GF-D8 (cell line): Measurements from ENCODE around the gene KRT31.
"Not testable (repeated sequence)": the region's sequence is repeated elsewhere in the genome, so short reads cannot be mapped to it uniquely, and the experiment has no call there.

Source experiments
- DNase-seq: peaks from one replicate; lab custom pipeline; 2025; lab: John Stamatoyannopoulos, UW

KRT31 gene

DNA sequence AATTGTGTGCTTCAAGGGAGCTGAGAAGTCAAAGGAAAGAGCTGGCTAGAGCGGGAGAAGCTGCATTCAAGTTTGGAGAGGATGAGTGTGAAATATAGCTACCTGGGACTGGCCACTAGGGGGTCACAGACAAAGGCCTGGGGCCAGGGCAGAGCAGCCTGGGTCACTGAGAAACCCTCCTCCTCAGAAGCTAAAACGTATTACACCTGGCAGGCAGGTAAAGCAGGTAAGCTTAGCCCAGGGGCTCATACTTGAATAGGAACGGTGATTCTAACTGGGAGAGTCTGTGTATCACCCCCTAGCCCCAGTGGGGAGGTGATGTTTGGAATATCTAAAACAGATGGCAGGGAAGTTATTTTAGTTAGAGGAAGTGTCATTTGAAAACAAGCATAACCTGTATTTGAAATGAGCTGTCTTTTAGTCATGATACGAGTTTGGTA lies 20.2 kb upstream of the KRT31 start:
- DNase-seq = no peak

DNA sequence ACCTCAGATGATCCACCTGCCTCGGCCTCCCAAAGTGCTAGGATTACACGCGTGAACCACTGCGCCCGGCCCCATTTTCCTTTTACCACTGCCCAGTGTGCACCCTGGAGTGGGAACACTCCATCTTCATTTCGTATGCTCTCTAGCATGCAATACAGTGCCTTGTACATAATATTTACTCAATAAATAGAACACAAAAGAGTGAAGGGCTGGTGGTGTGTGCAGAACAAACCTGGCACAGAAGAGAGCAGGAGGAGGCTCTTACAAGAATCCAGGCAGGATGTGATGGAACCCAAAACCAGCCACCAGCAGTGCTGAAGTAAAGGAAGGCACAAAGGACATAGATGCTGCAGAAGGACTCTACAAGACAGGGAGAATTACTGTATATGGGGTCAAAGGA lies 19.7 kb upstream of the KRT31 start:
- no peak for DNase-seq

DNA sequence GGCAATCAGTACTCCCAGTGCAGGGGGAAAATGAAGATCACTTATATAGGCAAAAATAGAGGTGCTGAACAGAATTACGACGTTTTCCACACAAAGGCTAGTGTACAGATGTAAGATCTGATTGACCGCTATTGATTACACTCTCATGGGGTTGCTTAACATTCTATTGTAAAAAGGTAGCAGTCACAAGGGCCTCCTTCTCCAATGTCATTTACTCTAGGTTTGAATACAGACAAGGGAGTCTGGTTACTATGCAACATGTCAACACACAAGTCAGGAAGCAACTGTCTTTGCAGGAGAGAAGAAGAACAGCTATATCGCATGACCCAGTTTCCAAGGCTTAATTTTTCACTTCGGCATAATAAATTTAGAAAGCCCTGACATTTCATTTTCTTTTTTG lies 19.1 kb upstream of the KRT31 start:
- DNase-seq = no peak

DNA sequence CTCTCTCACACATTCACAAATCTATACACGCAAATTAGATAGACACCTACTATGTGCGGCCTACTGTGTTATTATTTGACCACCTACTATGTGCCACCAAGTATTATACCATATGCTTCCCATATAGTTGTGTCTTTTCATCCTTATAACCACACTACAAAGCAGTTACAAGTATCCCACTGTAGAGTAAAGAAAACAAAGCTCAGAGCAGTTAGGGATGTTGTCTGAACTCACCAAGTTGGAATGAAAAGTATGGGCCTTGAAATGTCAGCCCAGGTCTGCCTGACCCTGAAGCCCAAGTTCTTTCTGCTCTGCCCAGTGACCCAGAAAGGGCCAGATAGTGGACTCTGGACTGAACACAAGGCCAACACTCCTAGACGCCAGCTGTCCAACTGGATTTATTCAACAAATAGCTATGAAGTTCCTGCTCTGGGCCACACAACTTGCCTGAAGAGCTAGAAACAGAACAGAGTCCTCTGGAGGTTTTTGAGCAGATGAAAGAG lies 18.5 kb upstream of the KRT31 start:
- DNase-seq = no peak

DNA sequence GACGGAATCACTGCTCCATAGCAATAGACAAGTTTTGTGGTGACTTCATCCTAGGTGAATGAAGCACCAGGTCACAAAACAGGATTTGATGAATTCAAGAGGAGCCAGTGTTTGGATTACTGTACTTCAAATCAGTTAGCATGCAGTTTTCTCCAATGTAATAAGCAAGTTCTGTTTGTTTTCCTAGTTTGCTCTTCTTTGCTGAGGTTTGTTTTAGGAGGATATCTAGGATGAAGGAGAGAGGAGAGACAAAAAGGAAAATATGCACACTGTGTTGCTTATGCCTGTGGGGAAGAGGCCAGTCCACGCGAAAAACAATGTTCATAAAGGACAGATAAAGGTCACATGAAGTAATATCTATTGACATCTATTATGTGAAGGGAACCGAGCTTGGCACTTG lies 18.0 kb upstream of the KRT31 start:
- DNase-seq = no peak

DNA sequence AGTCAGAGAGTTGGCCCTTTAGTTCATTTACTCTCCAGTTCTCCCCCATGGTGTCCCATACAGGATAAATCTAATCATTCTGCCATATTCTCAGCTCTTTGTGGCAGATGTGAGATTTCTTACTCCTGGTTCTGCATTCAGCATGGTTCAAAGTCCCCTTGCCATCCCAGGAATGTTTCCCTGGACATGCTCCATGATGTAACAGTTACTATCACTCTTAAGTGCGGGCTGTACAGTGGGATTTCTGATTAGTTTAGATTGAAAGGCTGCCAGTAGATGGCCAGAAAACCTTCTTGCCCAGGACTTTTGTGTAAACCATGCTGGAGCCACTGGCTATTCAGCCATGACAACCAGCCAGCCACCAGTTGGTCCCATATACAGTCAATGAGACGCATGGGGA lies 16.6 kb upstream of the KRT31 start:
- DNase-seq = no peak

DNA sequence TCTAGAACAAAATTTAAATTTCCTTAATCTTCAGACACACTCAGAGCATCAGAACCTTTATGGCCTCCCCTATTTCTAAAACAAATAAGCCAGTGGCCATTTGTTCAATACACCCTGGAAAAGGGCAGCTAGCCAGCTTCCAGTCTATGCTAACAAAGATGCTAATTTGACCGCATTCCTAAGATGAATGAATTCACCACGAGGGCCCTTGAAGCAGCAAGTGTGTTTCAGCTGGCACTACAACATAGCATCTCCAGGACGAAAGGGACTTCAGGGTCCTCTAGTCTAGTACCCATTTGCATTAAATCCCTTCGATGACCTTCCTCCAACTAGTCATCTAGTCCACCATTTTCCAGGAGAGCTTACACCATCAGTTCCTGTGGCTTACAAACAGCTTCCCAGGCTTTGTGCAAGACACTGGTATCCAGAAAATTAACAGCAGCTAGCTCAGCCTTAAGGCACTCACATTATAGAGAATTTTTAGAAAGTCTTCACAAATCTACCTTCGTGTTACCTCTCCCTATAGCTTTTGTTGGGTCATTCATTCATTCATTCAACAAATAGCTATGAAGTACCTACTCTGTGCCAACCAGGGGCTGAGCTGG lies 16.0 kb upstream of the KRT31 start:
- DNase-seq = no peak

DNA sequence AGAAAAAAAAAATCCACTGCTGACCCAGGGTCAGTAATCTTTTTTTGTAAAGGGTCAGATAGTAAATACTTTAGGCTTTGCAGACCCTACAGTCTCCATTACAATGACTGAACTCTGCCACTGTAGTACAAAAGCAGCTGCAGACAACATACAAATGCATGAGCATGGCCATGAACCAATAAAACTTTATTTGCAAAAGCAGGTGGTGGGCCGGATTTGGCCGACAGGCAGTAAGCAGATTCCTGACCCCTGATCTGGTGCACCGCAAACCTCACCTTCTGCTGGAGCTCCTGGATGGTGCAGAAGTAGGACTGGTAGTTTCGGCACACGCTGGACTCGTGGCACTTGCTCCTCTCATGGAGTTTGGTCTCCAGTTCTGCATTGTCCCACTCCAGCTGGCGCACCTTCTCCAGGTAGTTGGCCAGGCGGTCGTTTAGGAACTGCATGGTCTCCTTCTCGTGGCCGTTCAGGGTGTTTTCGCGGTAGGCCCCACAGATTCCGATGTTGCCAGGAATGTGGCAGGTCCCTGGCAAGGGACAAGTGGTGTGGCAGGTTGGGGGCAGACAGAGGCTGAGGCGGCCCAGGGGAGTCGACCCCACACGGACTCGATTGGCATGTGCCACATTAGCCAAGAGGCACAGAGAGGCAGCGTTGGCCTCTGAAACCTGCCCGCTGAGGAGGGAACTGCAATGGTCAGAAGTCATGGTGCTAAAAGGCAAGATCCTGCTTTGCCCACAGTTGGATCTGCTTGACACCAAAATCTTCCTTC lies 13.8 kb upstream of the KRT31 start:
- DNase-seq = no peak

DNA sequence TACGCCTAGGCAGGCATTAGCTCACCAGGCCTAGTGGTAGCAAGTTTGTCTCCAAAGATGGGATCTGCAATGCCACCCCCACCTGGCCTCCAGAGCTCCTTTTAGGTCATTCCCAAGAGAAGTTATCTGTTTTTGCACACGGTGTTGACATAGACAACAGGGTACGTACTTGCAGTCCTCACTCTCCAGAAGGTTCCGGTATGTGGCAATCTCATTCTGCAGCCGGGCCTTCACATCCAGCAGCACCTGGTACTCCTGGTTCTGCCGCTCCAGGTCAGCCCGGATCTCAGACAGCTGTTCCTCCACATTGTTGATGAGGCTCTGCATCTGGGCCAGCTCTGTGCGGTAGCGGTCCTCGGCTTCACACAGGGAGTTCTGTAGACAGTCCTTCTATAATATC lies 9.8 kb upstream of the KRT31 start:
- DNase-seq = no peak

DNA sequence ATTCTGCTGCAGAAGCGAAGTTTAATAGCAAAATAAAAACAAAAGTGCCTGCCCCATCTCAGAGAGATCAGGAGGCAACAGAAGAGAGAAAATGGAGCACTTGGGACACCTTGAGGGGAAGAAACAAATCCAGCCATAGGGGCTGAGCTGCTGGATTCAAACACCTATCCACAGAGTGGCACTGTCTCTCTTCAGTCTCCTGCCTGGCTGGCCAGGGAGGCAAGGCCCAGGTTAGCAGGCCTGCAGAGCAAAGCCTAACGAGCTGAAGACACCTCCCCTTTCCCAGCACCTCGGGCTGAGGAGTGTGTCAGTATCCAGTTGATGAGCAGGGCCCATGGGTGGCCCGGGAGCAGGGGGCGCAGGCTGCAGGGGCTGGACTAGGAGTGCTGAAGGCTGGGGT lies 8.8 kb upstream of the KRT31 start:
- DNase-seq = no peak

DNA sequence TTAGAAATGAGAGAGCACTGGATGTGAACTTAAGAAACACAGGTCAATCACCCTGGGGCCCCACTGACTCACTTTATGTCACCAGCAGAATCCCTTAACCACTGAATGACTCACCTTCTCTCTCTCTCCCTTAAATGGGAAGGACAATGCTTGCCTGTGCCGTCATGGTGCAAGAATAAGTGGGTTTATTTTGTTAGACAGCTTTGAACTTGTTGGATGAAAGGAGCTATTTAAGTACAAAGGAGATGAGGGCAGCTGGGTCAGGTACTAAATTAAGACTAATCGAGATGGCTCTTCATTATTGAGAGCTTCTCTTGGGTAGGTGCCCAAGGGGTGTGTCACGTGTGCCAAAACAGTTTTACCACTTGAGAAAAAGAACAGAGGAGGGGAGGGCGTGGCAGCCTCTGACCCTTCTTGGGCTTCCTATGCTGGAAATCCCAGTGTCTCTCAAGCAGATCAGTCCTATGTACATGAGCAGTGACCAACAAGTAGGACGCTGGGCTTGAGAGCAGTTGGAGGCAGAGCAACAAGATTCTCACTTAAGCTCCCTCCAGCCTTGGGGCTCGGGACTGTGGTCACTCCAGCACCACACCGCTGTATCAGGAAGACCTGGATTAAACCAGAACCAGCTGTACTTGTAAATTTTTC lies 6.7 kb upstream of the KRT31 start:
- DNase-seq = no peak

DNA sequence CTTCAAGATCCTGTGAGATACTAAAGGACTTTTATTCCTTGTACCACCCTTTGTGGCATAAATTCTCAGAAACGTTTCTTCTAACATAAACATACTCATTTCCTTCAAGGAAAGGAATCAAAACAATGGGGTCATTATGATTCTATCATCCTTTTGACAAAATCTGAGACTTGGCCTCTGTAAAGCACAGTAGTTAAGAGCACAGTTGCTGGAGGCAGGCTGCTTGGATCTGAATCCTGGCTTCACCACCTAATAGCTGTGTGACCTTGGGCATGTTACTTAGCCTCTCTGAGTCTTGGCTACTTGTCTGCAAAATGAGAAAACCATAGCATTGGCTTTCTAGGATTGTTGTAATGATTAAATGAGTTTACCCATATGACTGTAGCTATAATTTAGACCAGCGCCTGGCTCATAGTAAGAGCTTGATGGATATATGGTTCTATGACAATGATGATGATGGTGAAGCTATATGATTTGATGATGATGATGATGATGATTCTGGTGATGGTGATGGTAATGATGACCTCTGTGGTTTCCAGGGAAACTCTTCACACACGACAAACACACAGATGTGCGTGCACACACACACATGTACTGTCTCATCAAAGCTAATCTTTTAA lies 6.1 kb upstream of the KRT31 start:
- DNase-seq = no peak

DNA sequence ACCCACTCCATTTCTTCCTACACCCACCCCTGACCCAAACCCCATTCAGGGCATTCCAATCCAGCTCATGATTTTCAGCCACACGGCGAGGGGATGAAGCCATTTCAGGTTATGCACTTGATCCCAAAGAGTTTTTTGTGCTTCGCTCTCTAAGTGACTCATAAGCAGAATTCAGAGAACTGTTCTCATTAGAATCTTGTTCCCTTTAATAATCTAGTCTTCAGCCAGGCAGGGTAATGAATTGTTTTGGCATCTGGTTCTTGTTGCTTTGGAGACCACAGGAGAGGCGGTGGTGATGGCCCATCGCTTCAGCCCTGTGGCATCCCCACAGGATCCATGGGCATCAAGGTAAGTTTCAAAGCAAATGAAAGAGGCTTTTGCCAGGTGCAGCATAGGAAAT lies 4.8 kb upstream of the KRT31 start:
- no peak for DNase-seq

DNA sequence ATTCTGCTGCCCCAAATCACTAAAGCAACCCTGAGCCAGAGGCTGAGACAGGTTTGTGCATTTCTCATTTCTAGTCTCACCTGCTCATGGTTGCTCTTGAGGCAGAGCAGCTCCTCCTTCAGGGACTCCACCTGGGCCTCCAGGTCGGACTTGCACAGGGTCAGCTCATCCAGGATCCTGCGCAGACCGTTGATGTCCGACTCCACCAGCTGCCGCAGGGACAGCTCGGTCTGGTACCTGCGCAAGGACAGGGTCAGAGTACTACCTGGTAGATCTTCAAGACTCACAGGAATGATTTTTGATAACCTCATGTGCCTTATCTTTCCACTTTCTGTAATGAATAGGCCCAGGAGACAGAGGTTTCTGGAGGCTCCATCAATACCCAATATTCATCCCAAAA lies 1.1 kb downstream of the KRT31 start:
- DNase-seq = no peak

DNA sequence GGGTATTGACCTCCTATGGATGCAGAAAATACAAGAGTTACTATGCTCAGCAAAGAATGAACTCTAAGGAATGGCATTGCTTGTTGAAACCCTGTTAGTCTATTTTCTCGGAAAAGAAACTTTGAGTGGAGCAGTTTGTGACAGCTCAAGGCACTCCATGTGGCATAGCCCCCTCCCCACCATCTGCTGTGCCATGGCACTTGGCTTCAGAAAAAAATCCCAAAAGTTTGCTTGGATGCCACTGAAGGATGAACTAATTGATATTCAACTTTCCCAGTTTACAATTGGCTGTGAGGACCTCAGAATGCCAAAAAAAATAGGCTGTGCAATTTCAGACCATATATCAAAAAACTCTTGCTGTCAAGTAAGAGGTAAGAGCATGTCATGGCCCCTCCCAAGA lies 1.8 kb downstream of the KRT31 start:
- DNase-seq = no peak

DNA sequence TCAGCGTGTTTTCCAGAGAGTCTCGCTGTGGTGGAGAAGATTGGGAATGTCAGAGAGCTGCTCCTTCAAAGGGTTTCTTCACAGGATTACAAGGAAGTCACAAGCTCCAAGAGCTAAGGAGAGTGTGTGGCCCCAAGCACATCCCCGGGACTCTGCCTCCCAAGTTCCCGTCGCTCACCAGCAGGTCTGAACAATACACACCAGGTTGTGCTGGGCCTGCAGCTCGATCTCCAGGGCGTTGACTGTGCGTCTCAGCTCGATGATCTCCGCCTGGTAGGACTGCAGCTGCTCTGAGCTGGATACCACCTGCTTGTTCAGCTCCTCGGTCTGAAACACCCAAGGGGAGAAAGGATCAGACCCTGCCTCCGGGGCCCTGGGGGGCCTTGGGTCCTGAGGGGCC lies 2.4 kb downstream of the KRT31 start:
- DNase-seq = not testable (repeated sequence)

DNA sequence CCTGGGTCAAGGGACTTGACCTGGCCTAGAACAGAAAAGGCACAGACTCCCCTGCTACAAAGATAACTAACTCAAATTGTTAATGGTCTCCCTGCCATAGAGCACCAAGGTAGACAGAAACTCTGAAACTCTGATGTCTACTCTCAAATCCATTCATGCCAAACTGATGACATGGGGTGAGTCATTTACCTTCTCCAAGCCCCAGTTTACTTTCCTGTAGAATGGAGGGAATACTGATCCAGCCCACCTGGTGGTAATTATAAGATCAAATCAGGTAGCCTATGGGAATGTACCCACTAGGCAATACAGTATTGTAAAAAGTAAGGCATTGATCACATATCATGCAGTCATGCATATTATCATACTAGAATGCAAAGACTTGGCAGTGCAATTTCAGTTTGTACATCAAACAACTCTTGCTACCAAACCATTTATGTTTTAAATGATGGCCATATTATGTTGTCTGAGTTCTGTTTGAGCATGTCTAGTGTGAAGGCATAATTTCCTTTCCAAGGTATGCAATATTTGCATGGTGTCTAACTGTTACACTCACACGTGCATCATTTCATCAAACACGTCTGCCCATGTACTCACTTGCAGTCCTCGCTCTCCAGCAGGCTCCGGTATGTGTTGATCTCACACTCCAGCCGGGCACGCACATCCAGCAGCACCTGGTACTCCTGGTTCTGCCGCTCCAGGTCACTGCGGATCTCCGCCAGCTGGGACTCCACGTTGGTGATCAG lies 3.0 kb downstream of the KRT31 start:
- no peak for DNase-seq

DNA sequence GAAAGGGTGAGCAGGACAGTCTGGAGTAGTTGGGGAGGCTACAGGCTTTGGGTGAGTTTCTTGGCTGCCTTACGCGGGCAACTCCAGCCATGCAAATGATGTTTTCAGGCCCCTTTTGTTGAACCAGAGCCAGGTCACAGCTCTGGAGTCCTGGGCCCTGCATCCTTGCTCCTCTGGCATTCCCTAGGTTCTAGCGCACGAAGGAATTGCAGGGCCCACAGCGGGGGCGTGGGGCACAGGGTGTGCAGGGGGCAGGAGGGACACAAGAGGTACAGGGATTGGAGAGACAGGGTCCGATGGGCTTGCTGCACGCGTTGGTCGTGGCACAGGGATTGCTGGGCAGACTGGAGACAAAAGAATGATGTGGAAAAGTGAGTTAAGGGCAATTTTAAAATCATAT lies 3.6 kb downstream of the KRT31 start:
- no peak for DNase-seq

DNA sequence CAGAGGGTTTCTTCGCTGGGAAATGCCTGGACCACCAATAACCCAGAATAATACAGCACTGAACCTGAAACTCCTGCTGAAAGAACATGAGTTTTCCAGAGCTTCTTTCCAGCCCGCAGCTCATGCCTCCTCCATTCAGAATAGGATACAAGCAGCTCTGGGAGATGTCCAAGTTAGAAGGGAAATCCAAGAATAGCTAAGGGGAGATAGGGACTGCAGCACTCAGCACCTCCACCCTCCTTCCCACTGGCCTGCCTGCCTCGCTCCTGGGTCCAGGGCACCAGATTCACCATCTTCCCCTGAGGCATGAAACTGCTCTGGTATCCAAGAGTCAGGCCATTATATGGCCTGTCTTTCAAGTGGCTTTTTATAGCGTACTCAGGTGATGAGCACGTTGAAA lies 4.1 kb downstream of the KRT31 start:
- no peak for DNase-seq

DNA sequence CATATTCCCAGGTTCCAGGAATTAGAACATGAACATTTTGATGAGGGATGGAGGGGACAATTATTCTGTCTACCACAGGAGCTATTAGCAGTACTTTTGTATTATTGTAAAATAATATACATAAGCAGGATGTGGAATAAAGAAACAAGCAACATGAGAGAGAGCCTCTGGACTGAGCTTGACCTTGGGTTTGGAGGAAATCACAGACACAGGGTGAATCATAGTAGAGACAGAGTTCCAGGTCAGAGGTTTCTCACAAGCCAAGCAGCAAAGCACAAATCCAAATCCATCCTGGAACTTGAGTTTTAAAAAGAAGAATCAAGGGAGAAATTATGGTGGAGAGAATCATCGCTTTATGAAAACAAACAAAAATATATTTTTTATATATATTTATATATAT lies 5.1 kb downstream of the KRT31 start:
- DNase-seq = no peak

DNA sequence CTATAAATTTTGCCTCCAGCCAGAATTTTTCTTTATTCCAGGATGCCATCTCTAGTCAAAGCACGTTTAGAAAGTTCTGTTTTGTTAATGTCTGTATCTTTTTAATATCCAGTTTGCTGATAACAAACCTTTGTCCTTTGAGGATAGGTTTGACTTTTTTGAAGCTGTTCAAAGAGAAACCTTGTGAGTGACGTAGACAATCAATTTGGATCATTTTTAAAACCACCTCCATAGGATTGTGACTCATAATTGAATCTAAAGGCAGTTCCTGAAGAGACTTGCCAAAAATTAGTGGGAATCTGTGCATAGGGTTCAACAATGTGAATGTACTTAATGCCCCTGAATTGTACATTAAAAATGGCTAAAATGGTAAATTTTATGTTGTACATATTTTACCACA lies 5.9 kb downstream of the KRT31 start:
- DNase-seq = no peak

DNA sequence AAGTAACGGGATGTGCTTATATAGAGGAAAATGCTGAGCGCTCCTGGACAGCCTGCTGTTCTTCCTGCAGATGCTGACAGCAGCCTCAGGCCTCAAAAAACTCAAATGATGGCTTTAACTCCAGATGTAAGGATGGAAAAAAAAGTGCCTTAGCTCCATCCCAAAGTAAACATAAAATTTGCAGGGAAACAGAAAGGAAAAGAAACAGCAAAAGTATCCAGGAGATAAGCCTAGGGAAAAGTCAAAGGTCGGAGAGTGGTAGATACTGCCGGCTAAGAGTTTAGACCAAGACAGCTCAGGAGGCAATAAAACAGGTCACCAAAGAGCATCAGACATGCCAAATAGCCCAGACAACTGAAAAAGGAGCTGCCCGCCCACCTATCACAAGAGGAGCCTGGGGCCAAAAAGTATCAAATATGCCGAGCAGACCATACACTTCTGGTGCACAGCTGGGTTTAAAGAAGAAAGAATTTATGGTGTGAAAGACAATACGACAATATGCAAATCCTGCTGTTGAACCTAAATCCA lies 6.9 kb downstream of the KRT31 start:
- DNase-seq = no peak
